ENCODE data around the gene JMJD1C. TPM values are rescaled to one million over a fixed set of nuclear protein-coding genes. Genes with fewer than 3 reads are reported as not detected.

JMJD1C gene
- total and polyA plus RNA-seq, 10 of the 15 experiments (the other 5 are each of a cell fraction or from before 2014, with no cell fraction given): 31.2 to 83.3 (median 49.5) TPM

- ChIA-PET CTCF (interaction anchor here (0.6 to 1.2 kb wide), 3 partner anchors 18 to 124 kb away, joined by 3 to 4 read pairs (median 4); no protein-coding TSS in a partner anchor), SMC1A (ENCODE audit: uncharacterized antibody, unreplicated experiment) (interaction anchor here (1.0 to 1.6 kb wide), 6 partner anchors 8 to 125 kb away, joined by 3 to 6 read pairs (median 4); no protein-coding TSS in a partner anchor), RAD21 (ENCODE audit: unreplicated experiment) (interaction anchor here (1.4 kb wide), 1 partner anchor 179 kb away, joined by 3 read pairs; no protein-coding TSS in a partner anchor), POLR2A (interaction anchor here (0.7 to 1.1 kb wide), 4 partner anchors 18 to 119 kb away, joined by 3 to 5 read pairs (median 4); no protein-coding TSS in a partner anchor)
- H3K36me3 ChIP-seq (ENCODE audit: control insufficient read depth in 2 of 2, insufficient read depth in 2 of 2, low read length in 1 of 2): no peaks in the 10 kb centered on the region
- intact Hi-C loops (cut with micrococcal nuclease; ENCODE audit: unreplicated experiment) (no loop called here), in situ Hi-C loops (cut with MboI) (no loop called here)
- no peaks in the 10 kb centered on the region for H3K27me3 ChIP-seq (replicated peaks in 1 of 2; ENCODE audit: control insufficient read depth in 2 of 2, insufficient read depth in 2 of 2, low read length in 1 of 2)
- WGBS (ENCODE audit: insufficient coverage, insufficient replicate concordance, low lambda C conversion rate, missing lambda C conversion rate): 43% methylated on average over 2 of the region's 2 CpGs
- 0 out of 2 replicates have a peak, but pooled peaks cover 3% of the 10 kb centered on the region for H4K20me1 ChIP-seq (ENCODE audit: control insufficient read depth, insufficient read depth)
- H3K4me2 ChIP-seq (ENCODE audit: control insufficient read depth, insufficient read depth): peak overlapping the region; percentile 79
- no TSS peak for BruUV-seq (replicated peaks)
- FAIRE-seq (no peak), ATAC-seq (peak; percentile 88), DNase-seq (ENCODE audit: low read depth, low spot score) (no peak)
- H3K4me1 ChIP-seq (ENCODE audit: control insufficient read depth, insufficient read depth, low read length): peaks cover 7% of the 10 kb centered on the region; the same call in 1 of the 2 replicates
- H3K4me3 ChIP-seq: 0 out of 2 replicates have a peak overlapping the region, but pooled peaks have one; percentile 6
- H3K27ac ChIP-seq (ENCODE audit: control insufficient read depth, insufficient read depth): no peak overlapping the region
- peaks cover 4% of the 10 kb centered on the region; the same call in 2 of the 3 replicates for H3K9me3 ChIP-seq (replicated peaks; ENCODE audit: control insufficient read depth, insufficient read depth, low read length)
- peaks cover 43% of the 10 kb centered on the region for H3K79me2 ChIP-seq (ENCODE audit: control insufficient read depth, insufficient read depth, low read length)
- no peak overlapping the region for H2AFZ ChIP-seq (ENCODE audit: control insufficient read depth, low read depth, low read length)
- H3K9ac ChIP-seq (ENCODE audit: control insufficient read depth, insufficient read depth, low read length): no peak overlapping the region
- TF ChIP-seq ZBTB4 (CRISPR knock-in tag; IDR thresholded peaks at IDR 0.05) (no peak), IKZF2 (IDR thresholded peaks at IDR 0.05) (peak; percentile 75 to 82), HDGF (IDR thresholded peaks at IDR 0.05) (no peak), ZBTB11 (CRISPR knock-in tag; IDR thresholded peaks at IDR 0.05) (no peak), NBN (IDR thresholded peaks at IDR 0.05) (peak; percentile 70), HDAC6 (IDR thresholded peaks at IDR 0.05; ENCODE audit: unreplicated experiment) (no peak), MEF2B (IDR thresholded peaks at IDR 0.05; ENCODE audit: partially characterized antibody, poor library complexity, severe bottlenecking) (no peak), BACH1 (IDR thresholded peaks at IDR 0.05; ENCODE audit: borderline replicate concordance) (no peak), RUNX3 (IDR thresholded peaks at IDR 0.05; ENCODE audit: low read length) (peak; percentile 93), IKZF1 (conservative IDR thresholded peaks at IDR 0.05) (0 out of 2 replicates have a peak, but pooled peaks have one; percentile 19)
- TF ChIP-seq, protein P1, sequence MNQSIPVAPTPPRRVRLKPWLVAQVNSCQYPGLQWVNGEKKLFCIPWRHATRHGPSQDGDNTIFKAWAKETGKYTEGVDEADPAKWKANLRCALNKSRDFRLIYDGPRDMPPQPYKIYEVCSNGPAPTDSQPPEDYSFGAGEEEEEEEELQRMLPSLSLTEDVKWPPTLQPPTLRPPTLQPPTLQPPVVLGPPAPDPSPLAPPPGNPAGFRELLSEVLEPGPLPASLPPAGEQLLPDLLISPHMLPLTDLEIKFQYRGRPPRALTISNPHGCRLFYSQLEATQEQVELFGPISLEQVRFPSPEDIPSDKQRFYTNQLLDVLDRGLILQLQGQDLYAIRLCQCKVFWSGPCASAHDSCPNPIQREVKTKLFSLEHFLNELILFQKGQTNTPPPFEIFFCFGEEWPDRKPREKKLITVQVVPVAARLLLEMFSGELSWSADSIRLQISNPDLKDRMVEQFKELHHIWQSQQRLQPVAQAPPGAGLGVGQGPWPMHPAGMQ (IDR thresholded peaks at IDR 0.05; ENCODE audit: borderline replicate concordance): no peak; the same call in 1 of the 2 replicates
- TF ChIP-seq, protein P2, sequence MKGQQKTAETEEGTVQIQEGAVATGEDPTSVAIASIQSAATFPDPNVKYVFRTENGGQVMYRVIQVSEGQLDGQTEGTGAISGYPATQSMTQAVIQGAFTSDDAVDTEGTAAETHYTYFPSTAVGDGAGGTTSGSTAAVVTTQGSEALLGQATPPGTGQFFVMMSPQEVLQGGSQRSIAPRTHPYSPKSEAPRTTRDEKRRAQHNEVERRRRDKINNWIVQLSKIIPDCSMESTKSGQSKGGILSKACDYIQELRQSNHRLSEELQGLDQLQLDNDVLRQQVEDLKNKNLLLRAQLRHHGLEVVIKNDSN (IDR thresholded peaks at IDR 0.05; ENCODE audit: borderline replicate concordance, extremely low read length, insufficient read depth, low read depth, low read length): no peak
Observed at GRCh38 chr10:63388421-63389031, 77.3 kb downstream of the JMJD1C start.

Data from GM12878 (cell line).